Putamen (tissue), 1 donor: Measurements from ENCODE around the gene NT5DC3.
A peak's percentile ranks its signal among the peaks of the same experiment; 100 is the strongest.

Experiments
- DNase-seq: peaks from one replicate; pipeline ENCODE4 v3.0.0-alpha.2; 2016; ENCODE audit warnings: low spot score

Gene NT5DC3

DNA sequence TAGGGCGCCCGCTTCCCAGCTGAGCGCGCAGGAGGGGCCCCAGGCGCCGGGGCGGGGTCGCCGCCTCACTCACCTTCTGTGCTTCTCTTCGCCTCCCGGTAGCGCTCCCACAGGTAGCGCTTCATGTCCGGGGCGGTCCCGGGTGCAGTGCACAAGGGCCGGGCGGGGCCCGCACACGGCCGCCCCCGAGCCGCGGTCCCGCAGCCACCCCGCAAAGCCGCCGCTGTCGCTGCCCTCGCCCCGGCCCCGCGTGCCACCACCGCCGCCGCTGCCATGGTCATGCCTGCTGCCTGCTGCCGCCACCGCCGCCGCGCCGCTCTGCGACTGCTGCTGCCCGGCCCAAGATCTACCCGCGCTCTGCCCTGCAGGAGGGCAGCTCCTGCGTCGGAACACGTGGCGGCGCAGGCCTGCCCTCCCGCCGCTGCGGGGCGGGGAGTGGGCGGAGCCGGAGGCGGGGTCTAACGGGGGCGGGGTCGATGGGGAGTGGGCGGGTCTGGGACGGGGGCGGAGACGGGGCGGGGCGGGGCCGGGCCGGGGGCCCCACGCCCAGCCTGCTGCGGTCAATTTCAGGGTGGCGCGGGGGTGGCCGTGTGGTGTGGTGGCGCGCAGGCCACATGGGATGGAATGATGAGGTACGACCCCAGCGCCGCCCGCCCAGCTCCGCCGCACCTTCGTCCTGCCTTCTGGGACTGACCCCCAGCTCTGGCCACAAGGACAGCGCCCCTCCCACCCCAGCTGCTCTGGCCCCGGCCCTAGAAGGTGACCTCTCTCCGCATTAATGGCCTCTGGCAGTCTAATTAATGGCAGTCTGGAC, at the start of gene NT5DC3:
NT5DC3 (minus strand) TSS at position 359 of the 814 bp plus-strand sequence; CDS start at position 281, 78 bp downstream.
- DNase-seq = peak; percentile 82

DNA sequence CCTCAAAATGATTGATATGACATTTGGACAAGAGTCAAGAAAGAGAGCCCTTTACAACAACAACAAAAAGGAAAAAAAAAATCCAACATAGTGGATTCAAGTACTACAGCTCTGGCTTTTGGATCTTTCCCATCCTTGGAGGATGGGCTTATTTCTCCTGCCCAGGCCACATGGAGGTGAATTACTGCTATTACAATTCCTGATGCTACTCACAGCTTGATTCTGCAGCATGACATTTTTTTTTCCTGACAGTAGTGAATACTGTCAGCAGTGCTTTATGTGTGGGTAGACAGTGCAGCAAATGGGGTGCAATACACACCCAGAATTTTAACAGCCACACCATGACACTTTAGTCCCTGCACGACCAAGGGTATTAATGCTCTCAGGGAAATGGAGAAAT, 46.7 kb upstream of the NT5DC3 start:
- DNase-seq = no peak

DNA sequence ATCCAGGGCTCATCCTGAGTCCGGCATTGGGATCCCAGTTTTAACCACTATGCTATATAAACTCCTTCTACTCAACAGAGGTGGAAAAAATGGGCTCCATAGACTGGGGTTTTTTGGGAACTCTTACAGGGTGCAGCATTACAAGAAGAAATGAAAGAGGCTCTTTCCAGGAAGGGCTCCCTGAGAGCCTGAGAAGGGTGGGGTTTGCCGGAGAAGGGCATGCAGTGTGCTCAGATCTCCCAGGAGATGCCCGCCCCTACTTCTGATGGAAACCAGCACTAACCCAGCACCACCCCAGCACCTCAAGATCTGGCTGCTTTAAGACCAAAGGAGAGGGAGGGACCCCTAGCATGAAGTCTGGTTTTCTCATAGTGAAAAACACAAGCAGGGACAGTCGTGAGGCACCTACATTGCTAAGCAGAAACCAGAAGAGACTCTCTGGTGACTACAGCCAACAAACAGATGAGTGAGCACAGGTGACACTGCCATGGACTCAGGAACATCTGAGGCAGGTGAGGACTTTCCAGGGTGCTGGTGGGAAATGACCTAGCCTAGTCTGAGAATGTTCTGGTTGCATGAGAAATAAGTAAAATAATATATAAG, 45.3 kb upstream of the NT5DC3 start:
- DNase-seq = no peak

DNA sequence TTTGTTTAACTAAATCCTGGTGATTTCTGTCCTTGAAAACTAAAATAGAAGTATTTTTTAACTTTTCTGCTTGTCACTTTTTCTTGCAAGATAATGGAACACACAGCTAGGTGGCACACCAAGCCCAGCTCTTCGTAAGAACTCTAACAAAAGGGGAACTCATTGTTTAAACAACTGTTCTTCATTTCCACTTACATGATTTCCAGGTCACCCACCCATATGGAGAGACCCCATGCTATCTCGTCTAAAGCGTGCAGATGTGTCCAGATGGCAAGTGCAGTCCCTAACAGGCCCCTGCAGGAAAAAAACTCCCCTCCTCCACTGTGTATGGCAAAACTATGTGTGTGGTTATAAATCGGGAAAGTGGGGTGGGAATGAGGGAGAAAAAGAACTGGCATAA, 43.3 kb upstream of the NT5DC3 start:
- DNase-seq = peak; percentile 11

DNA sequence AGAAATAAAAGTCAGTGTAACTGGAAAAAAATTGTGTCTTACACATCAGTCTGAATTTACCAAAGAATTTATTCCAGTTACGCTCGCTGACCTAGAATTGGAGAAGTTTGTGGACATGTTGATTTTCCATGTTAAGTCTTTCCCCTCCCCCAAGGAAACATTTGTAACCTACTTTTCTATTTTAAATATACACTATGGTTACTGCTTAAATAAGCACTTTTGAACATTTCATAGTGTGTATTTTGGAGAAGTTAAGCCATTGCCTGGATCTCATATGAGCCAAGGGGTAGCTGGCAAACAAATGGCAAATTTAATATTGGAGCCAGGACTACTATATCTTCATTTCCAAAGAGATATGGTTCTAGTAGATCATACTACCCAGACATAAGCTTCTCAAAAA, 42.9 kb upstream of the NT5DC3 start:
- no peak for DNase-seq

DNA sequence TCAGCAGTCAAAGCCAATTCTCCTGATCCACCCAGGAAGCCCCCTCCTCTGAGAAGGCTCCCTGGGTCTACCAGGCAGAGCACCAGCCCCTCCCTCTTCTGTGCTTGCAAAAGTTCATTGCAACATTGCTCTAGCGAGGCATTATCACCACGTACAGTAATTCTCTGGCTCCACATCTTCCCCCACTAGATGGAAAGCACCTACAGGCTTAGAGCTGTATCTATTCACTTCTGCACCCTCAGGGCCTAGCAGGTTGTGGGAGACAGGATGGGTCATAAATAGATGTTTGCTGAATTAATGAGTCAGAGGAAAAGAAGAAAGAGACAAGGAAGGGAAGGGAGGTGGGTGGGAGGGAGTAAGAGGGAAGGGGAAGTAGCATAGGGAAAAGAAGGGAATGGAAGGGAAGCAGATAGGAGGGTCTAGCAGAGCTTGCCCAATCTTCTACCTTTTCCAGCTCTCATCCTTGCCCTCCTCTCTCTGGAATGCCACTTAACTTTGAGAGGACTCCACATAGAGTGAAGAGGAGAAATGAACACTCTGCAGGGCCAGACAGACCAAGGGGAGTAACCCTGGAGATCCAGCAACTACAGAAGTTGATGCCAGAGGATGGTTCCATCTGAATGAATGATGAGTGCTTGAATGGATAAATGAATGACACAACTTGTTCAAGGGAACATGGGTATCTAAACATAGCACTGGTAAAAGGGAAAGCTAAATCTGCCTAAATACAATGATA, 42.0 kb upstream of the NT5DC3 start:
- no peak for DNase-seq

DNA sequence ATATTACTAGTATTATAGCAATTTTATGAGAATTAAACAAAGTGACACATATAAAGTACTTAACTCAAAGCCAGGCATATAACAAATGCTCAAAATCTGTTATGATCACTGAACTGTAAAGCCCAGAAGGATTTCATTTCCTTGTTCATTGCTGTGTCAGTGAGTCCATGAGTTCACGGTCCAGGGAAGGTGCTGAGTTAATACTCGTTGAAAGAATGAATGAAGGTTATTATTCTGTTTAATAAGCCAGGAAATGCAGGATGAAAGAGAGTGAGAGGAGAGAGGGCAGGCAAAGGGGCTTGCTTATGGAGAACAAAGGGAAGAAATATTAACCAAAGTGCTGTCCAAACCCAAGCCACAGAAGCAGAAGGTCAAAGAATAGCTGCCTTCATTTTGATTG, 40.2 kb upstream of the NT5DC3 start:
- no peak for DNase-seq

DNA sequence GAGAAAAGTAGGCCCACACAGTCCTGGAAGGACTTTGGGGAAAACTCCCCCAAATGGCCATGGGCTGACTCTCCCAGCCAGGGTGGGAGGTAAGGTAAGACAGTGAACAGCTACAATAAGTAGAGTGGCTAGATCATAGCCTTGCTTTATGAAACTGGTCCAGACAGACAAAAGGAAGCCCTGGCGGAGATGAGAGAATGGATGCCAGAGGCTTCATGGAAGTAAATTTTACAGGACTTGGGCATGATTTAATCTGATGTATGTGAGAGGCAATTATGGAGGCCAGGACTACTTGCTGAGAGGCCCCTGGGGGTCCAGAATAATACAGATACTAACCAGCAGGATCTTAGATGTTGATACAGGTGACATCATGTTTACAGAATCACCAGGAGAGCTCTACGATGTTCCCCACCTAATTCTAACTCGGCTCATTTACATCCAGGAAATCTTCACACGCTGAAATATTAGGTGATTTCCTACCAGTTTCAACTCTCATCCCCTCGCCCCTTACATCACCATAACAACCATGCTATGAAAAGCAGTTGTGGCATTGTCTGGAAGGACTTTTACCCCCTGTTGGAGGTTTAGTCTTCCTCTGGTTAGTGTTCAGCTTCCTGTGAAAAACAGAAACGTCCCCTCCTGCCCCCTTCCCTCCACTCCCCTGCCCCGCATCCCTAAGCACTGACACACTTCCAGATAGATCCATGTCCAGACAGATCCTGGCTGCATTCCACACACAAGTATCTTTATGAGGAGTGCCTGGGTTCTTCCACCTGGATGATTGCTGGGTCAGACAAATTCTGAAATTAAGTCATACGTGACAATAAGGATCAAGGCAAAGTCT, 39.5 kb upstream of the NT5DC3 start:
- DNase-seq = no peak

DNA sequence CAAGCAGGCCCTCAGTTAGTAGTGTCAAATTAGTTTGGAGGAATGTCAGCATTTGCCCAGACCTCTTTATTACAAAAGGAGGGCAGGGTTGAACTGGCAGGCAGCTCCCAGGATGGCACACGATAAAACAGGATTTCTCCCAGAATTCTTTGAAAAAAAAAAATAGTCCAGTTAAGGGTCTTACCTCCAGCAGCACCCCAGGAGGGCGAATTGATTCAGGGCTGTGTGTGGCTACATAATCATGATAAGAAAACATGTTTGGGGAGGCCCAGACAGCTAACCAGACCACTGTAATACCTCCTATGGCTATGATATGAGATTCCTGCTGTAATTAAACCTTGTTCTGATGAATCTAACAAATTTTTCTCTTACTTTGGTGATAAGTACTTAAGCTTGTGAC, 38.8 kb upstream of the NT5DC3 start:
- no peak for DNase-seq

DNA sequence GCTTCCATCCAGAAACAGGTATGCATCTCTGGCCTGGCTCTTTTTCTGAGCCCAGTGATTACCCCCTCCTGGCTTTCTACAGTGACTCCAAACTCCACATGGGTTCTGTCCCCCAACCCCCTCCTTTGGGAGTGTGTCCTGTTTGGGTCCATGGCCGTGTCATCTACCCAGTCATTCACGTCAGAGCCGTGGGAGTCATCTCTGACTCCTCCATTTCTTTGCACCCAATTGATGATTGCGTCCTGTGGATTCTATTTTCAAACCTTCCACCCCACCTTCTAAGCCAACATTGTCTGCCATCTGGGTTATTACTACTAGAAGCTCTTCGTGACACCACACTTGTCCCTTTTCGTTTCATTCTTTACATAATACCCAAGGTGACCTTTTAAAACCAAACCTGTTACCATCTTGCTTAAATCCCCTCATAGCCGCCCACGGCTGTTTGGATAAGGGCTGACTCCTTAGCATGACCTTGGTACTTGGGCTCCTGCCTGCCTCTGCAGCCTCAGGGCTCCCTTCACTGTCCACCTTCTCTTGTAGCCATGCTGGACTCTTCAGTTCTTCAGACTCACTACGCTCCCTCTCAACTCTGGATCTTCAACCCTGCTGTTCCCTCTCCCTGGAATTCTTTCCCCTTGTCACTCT, 38.1 kb upstream of the NT5DC3 start:
- no peak for DNase-seq

DNA sequence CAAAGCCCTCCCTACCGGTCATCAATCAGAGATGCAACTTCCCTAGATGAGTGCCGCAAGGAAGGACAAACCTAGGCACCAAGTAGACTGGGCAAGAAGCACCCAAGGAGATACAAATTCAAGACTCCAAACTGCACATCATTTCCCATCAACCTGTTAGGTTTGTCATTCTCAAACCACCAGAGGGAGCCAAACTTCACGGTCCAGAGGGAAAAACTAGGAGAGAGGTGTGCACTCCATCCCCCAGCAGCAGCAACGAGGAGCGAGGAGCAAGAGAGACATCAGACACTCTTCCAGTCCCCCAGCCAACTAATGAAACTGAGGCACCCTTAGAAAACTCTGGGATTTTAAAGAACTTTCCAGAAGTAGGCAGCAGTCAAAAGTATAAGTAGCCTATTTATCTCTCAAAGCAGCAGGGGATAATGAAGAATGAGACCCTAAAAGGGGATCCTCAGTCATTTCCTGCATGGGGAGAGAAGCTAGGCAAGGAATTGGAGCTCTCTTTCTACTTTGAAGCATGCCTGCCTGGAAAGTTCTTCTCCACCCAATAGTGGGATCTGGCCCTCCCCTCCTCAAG, 37.0 kb upstream of the NT5DC3 start:
- peak; percentile 34 for DNase-seq

DNA sequence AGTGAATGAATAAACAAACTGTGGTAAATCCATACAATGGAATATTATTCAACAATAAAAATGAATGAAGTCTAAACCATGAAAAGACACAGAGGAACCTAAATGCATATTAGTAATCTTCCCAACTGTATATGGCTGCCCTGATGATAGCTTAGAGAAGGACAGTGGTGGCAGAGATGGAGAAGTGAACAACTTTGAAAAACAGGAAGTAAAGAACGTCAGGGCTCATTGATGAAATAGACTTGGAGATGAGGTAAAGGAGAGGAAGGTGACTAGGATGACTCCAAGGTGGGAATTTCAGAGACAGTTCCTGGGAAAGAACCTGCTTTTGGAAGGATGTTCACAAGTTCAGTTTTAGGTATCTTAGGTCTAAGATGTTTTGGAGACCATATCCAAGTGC, 36.3 kb upstream of the NT5DC3 start:
- DNase-seq = no peak

DNA sequence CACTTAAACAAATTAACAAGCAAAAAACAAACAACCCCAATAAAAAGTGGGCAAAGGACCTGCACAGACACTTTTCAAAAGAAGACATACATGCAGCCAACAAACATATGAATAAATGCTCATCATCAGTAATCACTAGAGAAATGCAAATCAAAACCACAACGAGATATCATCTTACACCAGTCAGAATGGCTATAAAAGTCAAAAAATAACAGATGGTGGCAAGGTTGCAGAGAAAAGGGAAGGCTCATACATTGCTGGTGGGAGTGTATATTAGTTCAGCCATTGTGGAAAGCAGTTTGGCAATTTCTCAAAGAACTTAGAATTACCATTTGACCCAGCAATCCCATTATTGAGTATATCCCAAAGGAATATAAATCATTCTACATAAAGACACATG, 34.6 kb upstream of the NT5DC3 start:
- no peak for DNase-seq

DNA sequence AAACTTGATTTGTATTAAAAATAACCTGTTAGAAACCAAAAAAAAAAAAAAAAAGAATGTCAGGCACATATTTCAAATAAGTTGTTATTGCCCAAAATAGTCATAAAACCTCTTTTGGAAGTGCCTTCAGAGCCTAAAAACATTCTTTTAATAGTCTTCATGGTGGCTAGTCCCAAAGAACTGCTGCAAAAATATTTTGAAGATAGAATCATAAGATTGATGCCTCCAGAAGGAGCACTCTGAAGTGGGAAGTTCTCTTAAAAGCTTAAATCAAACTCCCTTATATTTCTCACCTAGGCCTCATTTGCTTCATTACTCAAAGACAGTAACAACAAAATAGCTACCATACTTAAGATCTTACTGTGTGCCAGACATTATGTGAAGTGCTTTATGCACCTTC, 27.2 kb upstream of the NT5DC3 start:
- DNase-seq = no peak

DNA sequence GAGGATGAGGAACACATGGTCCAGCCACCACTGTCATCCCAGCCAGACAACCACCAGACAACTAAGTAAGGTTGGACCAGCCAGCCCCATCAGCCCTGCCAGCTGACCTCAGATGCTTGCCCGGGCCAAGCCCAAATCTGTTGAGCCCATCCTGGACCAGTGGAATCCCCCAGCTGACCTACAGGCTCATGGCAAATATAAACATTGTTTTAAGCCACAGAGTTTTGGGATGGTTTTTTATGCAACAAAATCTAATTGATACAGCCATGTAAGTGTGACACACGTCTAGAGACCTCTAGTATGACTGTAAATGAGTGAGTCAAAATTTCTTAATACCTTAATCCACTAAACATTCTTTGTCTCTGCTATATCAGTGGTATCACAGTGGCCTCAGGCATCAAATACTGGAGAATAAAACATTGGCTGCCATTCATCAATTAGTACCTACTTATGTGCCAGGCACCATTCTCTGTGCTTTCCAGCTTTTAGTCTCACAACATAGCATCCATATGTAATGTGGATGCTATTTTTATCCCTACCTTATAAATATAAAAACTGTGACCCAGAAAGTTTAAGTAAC, 24.2 kb upstream of the NT5DC3 start:
- DNase-seq = no peak

DNA sequence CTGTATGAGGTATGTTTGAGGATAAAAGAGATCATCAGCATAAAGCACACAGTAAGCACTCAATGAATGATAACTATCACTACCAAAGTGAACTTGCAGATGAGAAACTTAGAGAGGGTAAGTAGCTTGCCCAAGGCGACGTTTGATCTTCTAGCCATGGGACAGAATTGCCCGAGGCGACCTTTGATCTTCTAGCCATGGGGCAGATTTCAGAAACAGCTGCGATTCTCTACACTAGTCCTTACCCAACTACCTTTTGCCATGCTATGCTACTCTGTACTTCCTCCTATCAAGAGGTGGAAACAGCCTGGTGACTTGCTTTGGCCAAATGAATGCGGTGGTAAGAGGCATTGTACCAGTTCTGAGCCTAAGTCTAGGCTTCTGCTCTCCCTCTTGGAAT, 23.7 kb upstream of the NT5DC3 start:
- no peak for DNase-seq

DNA sequence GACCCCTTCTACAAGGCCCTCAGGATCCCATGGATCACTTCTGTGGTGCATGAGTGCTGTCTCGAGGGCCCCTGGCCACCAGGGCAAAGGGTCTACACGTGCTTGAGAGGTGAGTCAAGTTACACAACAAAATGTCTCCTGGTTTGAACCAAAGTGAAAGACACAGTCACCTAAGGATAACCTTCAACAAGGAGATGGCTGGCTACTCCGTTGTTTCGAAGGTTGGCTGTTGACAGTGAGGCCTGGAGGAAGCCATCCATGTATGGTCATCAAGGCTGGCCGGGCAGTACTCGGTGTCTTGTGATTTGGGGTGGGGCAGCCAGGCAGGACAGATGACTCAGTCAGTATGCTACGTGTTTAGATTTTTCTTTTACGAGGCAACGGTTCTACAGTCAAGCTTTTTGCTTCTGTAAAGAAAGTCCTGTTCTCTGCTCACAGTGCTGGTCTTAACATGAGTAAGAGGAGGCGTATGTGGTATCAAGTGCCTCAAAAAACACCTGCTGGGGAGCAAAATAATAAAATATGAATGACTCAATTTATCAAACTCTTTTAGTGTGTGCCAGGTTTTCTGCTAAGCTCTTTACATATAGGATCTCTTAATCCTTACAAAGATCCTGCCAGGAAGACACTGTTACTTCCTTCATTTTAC, 18.0 kb upstream of the NT5DC3 start:
- DNase-seq = no peak

DNA sequence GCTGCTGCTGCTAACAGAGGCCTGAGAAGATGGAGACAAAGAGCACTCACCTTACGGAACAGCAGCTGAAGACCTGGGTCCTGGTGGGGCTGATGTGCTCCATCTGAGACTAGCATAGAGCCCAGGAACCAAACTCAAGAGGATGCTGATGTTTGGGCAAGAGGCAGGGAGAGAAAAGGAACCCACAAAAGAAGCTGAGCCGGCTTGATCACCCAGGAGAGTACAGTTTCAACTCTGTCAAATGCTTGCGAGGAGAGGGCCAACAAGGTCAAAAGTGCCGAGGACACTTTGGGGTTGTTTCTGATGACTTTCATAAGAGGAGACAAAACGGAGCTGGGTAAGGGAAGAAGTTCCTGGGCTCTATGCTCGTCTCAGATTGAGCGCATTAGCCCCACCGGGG, 17.3 kb upstream of the NT5DC3 start:
- no peak for DNase-seq

DNA sequence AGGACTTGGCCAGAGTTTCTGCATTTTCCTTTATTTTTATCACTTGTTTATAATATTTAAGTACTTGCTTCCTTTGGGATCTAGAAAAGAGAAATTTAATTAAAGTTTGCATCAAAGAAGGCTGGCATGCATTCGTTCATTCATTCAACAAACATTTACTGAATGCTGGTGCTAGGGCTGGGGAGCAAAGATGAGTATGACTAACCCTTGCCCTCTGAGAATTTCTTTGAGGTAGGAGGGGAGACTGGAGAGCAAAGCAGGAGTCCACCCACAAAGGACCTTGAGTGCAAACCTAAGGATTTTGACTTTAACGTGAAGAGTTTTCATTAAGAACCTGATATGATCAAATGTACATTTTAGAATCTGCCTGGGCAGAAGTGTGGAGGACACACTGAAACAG, 16.1 kb upstream of the NT5DC3 start:
- DNase-seq = no peak

DNA sequence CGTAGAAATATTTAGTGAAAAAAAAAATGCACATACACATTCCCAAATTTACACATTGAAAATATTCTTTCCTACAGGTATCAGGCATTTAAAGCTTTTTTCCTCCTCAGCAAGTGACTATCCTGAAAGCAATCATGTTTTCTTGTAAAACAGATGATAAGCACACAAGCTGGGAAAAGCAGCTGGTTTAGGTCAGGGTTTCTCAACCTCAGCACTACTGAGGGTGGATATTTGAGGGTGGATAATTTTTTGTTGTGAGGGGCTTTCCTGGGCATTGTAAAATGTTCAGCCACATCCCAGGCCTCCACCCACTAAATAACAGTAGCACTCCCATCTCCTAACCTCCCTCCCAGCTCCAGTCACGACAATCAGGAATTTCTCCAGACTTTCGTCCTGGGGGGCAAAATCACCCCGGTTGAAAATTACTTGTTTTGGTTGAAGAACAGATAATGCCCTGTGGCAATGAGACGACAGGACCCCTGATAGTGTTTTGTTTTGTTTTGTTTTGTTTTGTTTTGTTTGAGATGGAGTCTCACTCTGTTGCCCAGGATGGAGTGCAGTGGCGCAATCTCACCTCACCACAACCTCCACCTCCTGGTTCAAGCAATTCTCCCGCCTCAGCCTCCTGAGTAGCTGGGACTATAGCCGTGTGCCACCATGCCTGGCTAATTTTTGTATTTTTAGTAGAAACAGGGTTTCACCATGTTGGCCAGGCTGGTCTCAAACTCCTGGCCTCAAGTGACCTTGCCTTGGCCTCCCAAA, 15.0 kb upstream of the NT5DC3 start:
- no peak for DNase-seq
